Regular cardiac myocyte (primary cell): Measurements from ENCODE around the gene OR2A5. TPM values are rescaled to one million over a fixed set of nuclear protein-coding genes. Genes with fewer than 3 reads are reported as not detected.

Source experiments
- total RNA-seq: library from RNA; depleted of rRNA; stranded (reverse); fragments of >200 nt; gene quantifications from 2 replicates; pipeline ENCODE4 v1.2.3, GENCODE V29; 2014

The OR2A5 gene
- not detected in 2 replicates for total RNA-seq

GRCh38 chr7:144048648-144049047 is at the start of gene OR2A5:
Gene OR2A5 (plus strand): TSS chr7:144048948. CDS start chr7:144050402, 1,454 bp downstream.

GRCh38 chr7:144000020-144000419 is 48.7 kb upstream of the OR2A5 start, which contains the start of gene OR6B1:
Gene OR6B1 (plus strand): TSS chr7:144000320. CDS start chr7:144003997, 3,677 bp downstream.

GRCh38 chr7:144069511-144069910 is 20.8 kb downstream of the OR2A5 start, which contains the start of gene OR2A25:
Gene OR2A25 (plus strand): TSS chr7:144069811. CDS start chr7:144074220, 4,409 bp downstream.

GRCh38 chr7:144085978-144086377 is 37.2 kb downstream of the OR2A5 start, which contains the start of gene OR2A12:
Gene OR2A12 (plus strand): TSS chr7:144086278. CDS start chr7:144095108, 8,830 bp downstream.

Other genes starting within 250 kb of the OR2A5 start
- 62.7 and 85.1 TPM in 2 replicates for gene TCAF1, start 146.8 kb upstream of the OR2A5 start, total RNA-seq
- under 0.01 TPM in 1 of 2 replicates, not detected in the other for gene OR2F2, start 113.7 kb upstream of the OR2A5 start, total RNA-seq
- gene OR2F1, start 94.1 kb upstream of the OR2A5 start, total RNA-seq: not detected in 2 replicates
- gene OR6B1, start 48.6 kb upstream of the OR2A5 start, total RNA-seq: not detected in 2 replicates
- not detected in 2 replicates for gene OR2A25, start 20.9 kb downstream of the OR2A5 start, total RNA-seq
- not detected in 2 replicates for gene OR2A12, start 37.3 kb downstream of the OR2A5 start, total RNA-seq
- gene OR2A2, start 60.6 kb downstream of the OR2A5 start, total RNA-seq: not detected in 2 replicates
- gene OR2A14, start 74.2 kb downstream of the OR2A5 start, total RNA-seq: not detected in 2 replicates
- 0.19 and 0.28 TPM in 2 replicates for gene CTAGE4, start 134.5 kb downstream of the OR2A5 start, total RNA-seq
- 0.85 and 1.5 TPM in 2 replicates for gene ARHGEF35, start 146.9 kb downstream of the OR2A5 start, total RNA-seq
- gene OR2A42, start 190.7 kb downstream of the OR2A5 start, total RNA-seq: under 0.01 TPM in 1 of 2 replicates, not detected in the other
- gene OR2A7, start 215.8 kb downstream of the OR2A5 start, total RNA-seq: not detected in 2 replicates
- gene CTAGE8, start 220.3 kb downstream of the OR2A5 start, total RNA-seq: 0.19 TPM in 1 of 2 replicates, not detected in the other